HEK293 (cell line): Measurements from ENCODE around the gene GBF1.

ENCODE experiments used
- CTCF ChIA-PET: fragments of 350-600 bp; formaldehyde crosslinking; extraction: SDS; loops from one replicate; lab custom pipeline; 2021; ENCODE audit warnings: antibody characterized with exemption; lab: Yijun Ruan, JAX
- POLR2A ChIA-PET: fragments of 300-600 bp; formaldehyde crosslinking; extraction: SDS; loops from one replicate; lab custom pipeline; 2020; ENCODE audit warnings: antibody characterized with exemption, inconsistent platforms; lab: Yijun Ruan, JAX
- H3K27ac ChIP-seq: fragments of 200-500 bp; sonication (Bioruptor generic); 2 replicates; pipeline ENCODE4 v1.5.1; 2014; ENCODE audit warnings: low read depth, low read length, control low read depth, inconsistent platforms; ENCODE audit errors: extremely low read depth
- H3K36me3 ChIP-seq, 2 experiments: fragments of 200-500 bp in 1 of 2; sonication (Bioruptor generic) in 1 of 2; 1 replicate in 1 of 2; 2 replicates in 1 of 2; pipeline ENCODE4 v1.5.1; 2014 to 2017; ENCODE audit warnings: inconsistent platforms in 2 of 2, low read length in 2 of 2; ENCODE audit not compliant: control insufficient read depth in 2 of 2, insufficient read depth in 1 of 2
- H3K4me1 ChIP-seq: fragments of 200-500 bp; sonication (Bioruptor generic); 2 replicates; pipeline ENCODE4 v1.5.1; 2014; ENCODE audit warnings: mild to moderate bottlenecking, low read length, inconsistent platforms; ENCODE audit not compliant: control insufficient read depth, insufficient read depth
- H3K4me3 ChIP-seq: 2 replicates; pipeline ENCODE4 v1.5.1; 2011; ENCODE audit warnings: low read depth, mild to moderate bottlenecking, control low read depth, low read length, moderate library complexity
- H3K9me3 ChIP-seq: fragments of 200-500 bp; sonication (Bioruptor generic); 2 replicates; pipeline ENCODE4 v1.5.1; 2014; ENCODE audit warnings: low read depth, low read length, inconsistent platforms; ENCODE audit not compliant: control insufficient read depth, insufficient read depth
- FEZF1 ChIP-seq: fragments of 450-650 bp; formaldehyde crosslinking; IDR thresholded peaks from 2 replicates; pipeline ENCODE4 v1.5.1; 2016; ENCODE audit warnings: missing biosample characterization, missing genetic modification characterization
- GLIS1 ChIP-seq: fragments of 450-650 bp; formaldehyde crosslinking; IDR thresholded peaks from 2 replicates; pipeline ENCODE4 v1.5.1; 2016; ENCODE audit warnings: missing biosample characterization, missing genetic modification characterization
- KLF8 ChIP-seq: fragments of 450-650 bp; formaldehyde crosslinking; IDR thresholded peaks from 2 replicates; pipeline ENCODE4 v1.5.1; 2016; ENCODE audit warnings: missing biosample characterization, missing genetic modification characterization
- OSR2 ChIP-seq: fragments of 450-650 bp; formaldehyde crosslinking; IDR thresholded peaks from 2 replicates; pipeline ENCODE4 v1.5.1; 2016; ENCODE audit warnings: missing biosample characterization, missing genetic modification characterization
- PRDM10 ChIP-seq: fragments of 450-650 bp; formaldehyde crosslinking; IDR thresholded peaks from 2 replicates; pipeline ENCODE4 v1.5.1; 2016; ENCODE audit warnings: missing biosample characterization, missing genetic modification characterization
- SALL2 ChIP-seq: fragments of 450-650 bp; formaldehyde crosslinking; IDR thresholded peaks from 2 replicates; pipeline ENCODE4 v1.5.0; 2017; ENCODE audit warnings: missing biosample characterization, mild to moderate bottlenecking, missing genetic modification characterization, borderline replicate concordance
- SCRT2 ChIP-seq: fragments of 450-650 bp; formaldehyde crosslinking; IDR thresholded peaks from 2 replicates; pipeline ENCODE4 v1.5.1; 2016; ENCODE audit warnings: missing biosample characterization, missing genetic modification characterization
- ZNF10 ChIP-seq: fragments of 450-650 bp; formaldehyde crosslinking; IDR thresholded peaks from 2 replicates; pipeline ENCODE4 v1.5.1; 2017; ENCODE audit warnings: missing biosample characterization, missing genetic modification characterization
- ZNF112 ChIP-seq: fragments of 450-650 bp; formaldehyde crosslinking; IDR thresholded peaks from 2 replicates; pipeline ENCODE4 v1.5.0; 2017; ENCODE audit warnings: missing biosample characterization, missing genetic modification characterization
- ZNF169 ChIP-seq: fragments of 450-650 bp; formaldehyde crosslinking; IDR thresholded peaks from 2 replicates; pipeline ENCODE4 v1.5.1; 2016; ENCODE audit warnings: missing biosample characterization, missing genetic modification characterization
- ZNF214 ChIP-seq: fragments of 450-650 bp; formaldehyde crosslinking; IDR thresholded peaks from 2 replicates; pipeline ENCODE4 v1.5.1; 2017; ENCODE audit warnings: missing biosample characterization, mild to moderate bottlenecking, missing genetic modification characterization, borderline replicate concordance
- ZNF274 ChIP-seq, 2 experiments: fragments of 200-500 bp in 1 of 2; fragments of 450-650 bp in 1 of 2; sonication (Bioruptor generic) in 1 of 2; formaldehyde crosslinking in 1 of 2; IDR thresholded peaks; 2 replicates each; pipeline versions ENCODE4 v1.5.1 to v1.6.1; 2014 to 2016; ENCODE audit warnings: borderline replicate concordance in 1 of 2, inconsistent platforms in 1 of 2, low read length in 1 of 2, missing biosample characterization in 1 of 2, missing genetic modification characterization in 1 of 2
- ZNF335 ChIP-seq: fragments of 450-650 bp; formaldehyde crosslinking; conservative IDR thresholded peaks from 2 replicates; pipeline ENCODE4 v1.5.1; 2016; ENCODE audit warnings: missing biosample characterization, missing genetic modification characterization
- ZNF423 ChIP-seq: fragments of 450-650 bp; formaldehyde crosslinking; IDR thresholded peaks from 2 replicates; pipeline ENCODE4 v1.5.1; 2016; ENCODE audit warnings: missing biosample characterization, missing genetic modification characterization
- ZNF426 ChIP-seq: fragments of 450-650 bp; formaldehyde crosslinking; IDR thresholded peaks from 2 replicates; pipeline ENCODE4 v1.5.1; 2017; ENCODE audit warnings: missing biosample characterization, missing genetic modification characterization, mild to moderate bottlenecking, inconsistent platforms, moderate library complexity
- ZNF548 ChIP-seq: fragments of 450-650 bp; formaldehyde crosslinking; IDR thresholded peaks from 2 replicates; pipeline ENCODE4 v1.5.1; 2016; ENCODE audit warnings: missing biosample characterization, missing genetic modification characterization
- ZNF624 ChIP-seq: fragments of 450-650 bp; formaldehyde crosslinking; IDR thresholded peaks from 2 replicates; pipeline ENCODE4 v1.5.1; 2017; ENCODE audit warnings: missing biosample characterization, missing genetic modification characterization
- ZNF792 ChIP-seq: fragments of 450-650 bp; formaldehyde crosslinking; IDR thresholded peaks from 2 replicates; pipeline ENCODE4 v1.5.1; 2016; ENCODE audit warnings: missing biosample characterization, missing genetic modification characterization
- ZSCAN30 ChIP-seq: fragments of 450-650 bp; IDR thresholded peaks from 2 replicates; pipeline ENCODE4 v1.5.1; 2018; ENCODE audit warnings: missing biosample characterization, mild to moderate bottlenecking, missing genetic modification characterization, moderate library complexity
- TF ChIP-seq, protein P1 (sequence below): fragments of 450-650 bp; formaldehyde crosslinking; IDR thresholded peaks from 2 replicates; pipeline ENCODE4 v1.5.1; 2016; ENCODE audit warnings: missing biosample characterization, missing genetic modification characterization
- TF ChIP-seq, protein P2 (sequence below): fragments of 450-650 bp; formaldehyde crosslinking; IDR thresholded peaks from 2 replicates; pipeline ENCODE4 v1.5.1; 2016; ENCODE audit warnings: missing biosample characterization, missing genetic modification characterization
- TF ChIP-seq, protein P3 (sequence below): fragments of 450-650 bp; formaldehyde crosslinking; IDR thresholded peaks from 2 replicates; pipeline ENCODE4 v1.5.1; 2016; ENCODE audit warnings: missing biosample characterization, missing genetic modification characterization

Gene GBF1

DNA sequence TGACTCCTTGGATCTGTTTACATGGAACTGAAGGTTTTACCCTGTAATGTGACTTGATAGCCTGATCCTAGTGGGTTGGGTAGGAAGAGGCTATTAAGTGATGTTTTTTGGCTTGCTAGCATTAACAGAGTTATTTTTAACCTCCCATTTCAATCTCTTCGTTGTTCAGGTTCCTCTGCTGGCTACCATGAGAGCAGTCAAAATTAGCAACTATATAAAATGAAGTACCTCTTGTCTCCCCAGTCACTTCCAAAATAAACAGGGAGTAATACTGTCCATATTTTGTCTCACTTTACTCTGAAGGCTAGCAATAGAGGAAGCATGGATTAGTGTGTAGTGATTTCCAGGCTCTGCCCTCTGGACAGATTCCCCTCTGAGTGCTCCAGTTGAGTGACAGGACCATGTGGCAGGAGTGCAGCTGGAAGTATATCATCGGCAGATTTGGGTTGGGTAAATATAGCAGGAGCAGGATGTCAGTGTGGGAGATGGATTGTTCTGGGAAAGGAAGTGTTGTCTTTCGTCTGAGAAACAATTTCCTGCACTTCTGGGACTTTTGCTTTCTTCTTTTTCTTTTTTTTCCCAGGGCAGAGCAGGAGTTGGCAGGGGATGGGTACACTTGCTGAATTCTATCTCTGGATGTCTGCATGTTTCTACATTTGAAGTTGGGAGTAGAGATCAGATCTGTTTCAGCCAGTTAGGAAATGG lies 35.2 kb downstream of the GBF1 start (continued):
- TF ChIP-seq, protein P1, sequence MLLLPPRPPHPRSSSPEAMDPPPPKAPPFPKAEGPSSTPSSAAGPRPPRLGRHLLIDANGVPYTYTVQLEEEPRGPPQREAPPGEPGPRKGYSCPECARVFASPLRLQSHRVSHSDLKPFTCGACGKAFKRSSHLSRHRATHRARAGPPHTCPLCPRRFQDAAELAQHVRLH (tag by site-specific recombination), result no peak

- H3K4me1 ChIP-seq, result peaks cover 13% of the 10 kb centered on the region; the same call in 1 of the 2 replicates
- H3K27ac ChIP-seq, result no peak overlapping the region
- H3K36me3 ChIP-seq, result peaks cover 0 to 7% of the 10 kb centered on the region in 2 experiments; a peak in 1 of 3 replicates
- CTCF ChIA-PET, result interaction anchor here (0.7 kb wide), 1 partner anchor 226 kb away, joined by 3 read pairs; no protein-coding TSS in a partner anchor
- TF ChIP-seq PRDM10 (no peak), SALL2 (tag by site-specific recombination) (no peak), FEZF1 (tag by site-specific recombination) (no peak)
- no peak overlapping the region for H3K4me3 ChIP-seq
- no peaks in the 10 kb centered on the region for H3K9me3 ChIP-seq
- POLR2A ChIA-PET, result no interaction called here
Observed at GRCh38 chr10:102281102-102281487, 35.8 kb downstream of the GBF1 start.

- Histone ChIP-seq H3K9me3 (no peaks in the 10 kb centered on the region), H3K4me1 (peaks cover 13% of the 10 kb centered on the region; the same call in 1 of the 2 replicates), H3K36me3 (no peaks in the 10 kb centered on the region; a peak in 2 of 3 replicates), H3K4me3 (no peak overlapping the region), H3K27ac (no peak overlapping the region)
- POLR2A ChIA-PET, result no interaction called here
- TF ChIP-seq SCRT2 (tag by site-specific recombination) (peak; percentile 56; the same call in 1 of the 2 replicates), ZNF169 (no peak), ZNF112 (no peak)
- CTCF ChIA-PET, result interaction anchor here (0.6 to 1.9 kb wide), 6 partner anchors 10 to 195 kb away, joined by 3 to 5 read pairs (median 3); no protein-coding TSS in a partner anchor
Observed at GRCh38 chr10:102283488-102283887, 38.2 kb downstream of the GBF1 start.

- Histone ChIP-seq H3K4me3 (no peak overlapping the region), H3K9me3 (no peaks in the 10 kb centered on the region), H3K27ac (no peak overlapping the region), H3K36me3 (no peaks in the 10 kb centered on the region; a peak in 2 of 3 replicates), H3K4me1 (peaks cover 13% of the 10 kb centered on the region; the same call in 1 of the 2 replicates)
- CTCF ChIA-PET, result interaction anchor here (0.6 to 1.9 kb wide), 5 partner anchors 52 to 195 kb away, joined by 3 to 5 read pairs (median 4); no protein-coding TSS in a partner anchor
- POLR2A ChIA-PET, result no interaction called here
- TF ChIP-seq ZNF548 (tag by site-specific recombination) (no peak), ZNF214 (tag by site-specific recombination) (no peak), FEZF1 (tag by site-specific recombination) (no peak), ZNF274 (IDR thresholded peaks at IDR 0.05; ENCODE audit: low read length) (no peak), ZNF274 (tag by site-specific recombination; IDR thresholded peaks at IDR 0.05; ENCODE audit: borderline replicate concordance) (no peak), ZNF426 (tag by site-specific recombination) (no peak), OSR2 (tag by site-specific recombination) (no peak), ZNF624 (tag by site-specific recombination) (no peak), ZNF10 (tag by site-specific recombination) (no peak), ZNF423 (tag by site-specific recombination) (no peak), KLF8 (tag by site-specific recombination) (no peak), ZSCAN30 (no peak), ZNF792 (tag by site-specific recombination) (no peak), ZNF335 (tag by site-specific recombination) (no peak), GLIS1 (tag by site-specific recombination) (no peak)
- TF ChIP-seq, protein P2, sequence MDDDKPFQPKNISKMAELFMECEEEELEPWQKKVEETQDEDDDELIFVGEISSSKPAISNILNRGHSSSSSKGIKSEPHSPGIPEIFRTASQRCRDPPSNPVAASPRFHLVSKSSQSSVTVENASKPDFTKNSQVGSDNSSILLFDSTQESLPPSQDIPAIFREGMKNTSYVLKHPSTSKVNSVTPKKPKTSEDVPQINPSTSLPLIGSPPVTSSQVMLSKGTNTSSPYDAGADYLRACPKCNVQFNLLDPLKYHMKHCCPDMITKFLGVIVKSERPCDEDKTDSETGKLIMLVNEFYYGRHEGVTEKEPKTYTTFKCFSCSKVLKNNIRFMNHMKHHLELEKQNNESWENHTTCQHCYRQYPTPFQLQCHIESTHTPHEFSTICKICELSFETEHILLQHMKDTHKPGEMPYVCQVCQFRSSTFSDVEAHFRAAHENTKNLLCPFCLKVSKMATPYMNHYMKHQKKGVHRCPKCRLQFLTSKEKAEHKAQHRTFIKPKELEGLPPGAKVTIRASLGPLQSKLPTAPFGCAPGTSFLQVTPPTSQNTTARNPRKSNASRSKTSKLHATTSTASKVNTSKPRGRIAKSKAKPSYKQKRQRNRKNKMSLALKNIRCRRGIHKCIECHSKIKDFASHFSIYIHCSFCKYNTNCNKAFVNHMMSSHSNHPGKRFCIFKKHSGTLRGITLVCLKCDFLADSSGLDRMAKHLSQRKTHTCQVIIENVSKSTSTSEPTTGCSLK (tag by site-specific recombination), result no peak
- TF ChIP-seq, protein P3, sequence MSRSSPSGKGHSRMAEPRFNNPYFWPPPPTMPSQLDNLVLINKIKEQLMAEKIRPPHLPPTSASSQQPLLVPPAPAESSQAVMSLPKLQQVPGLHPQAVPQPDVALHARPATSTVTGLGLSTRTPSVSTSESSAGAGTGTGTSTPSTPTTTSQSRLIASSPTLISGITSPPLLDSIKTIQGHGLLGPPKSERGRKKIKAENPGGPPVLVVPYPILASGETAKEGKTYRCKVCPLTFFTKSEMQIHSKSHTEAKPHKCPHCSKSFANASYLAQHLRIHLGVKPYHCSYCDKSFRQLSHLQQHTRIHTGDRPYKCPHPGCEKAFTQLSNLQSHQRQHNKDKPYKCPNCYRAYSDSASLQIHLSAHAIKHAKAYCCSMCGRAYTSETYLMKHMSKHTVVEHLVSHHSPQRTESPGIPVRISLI (tag by site-specific recombination), result no peak
Observed at GRCh38 chr10:102283890-102284289, 38.6 kb downstream of the GBF1 start.
